Cardiac fibroblast (primary cell): ENCODE data around the gene TBCA.

ENCODE experiments used
- DNase-seq, 2 donors: peaks; one replicate each; pipeline versions ENCODE4 v3.0.0 to v3.0.0-alpha.2; 2010; ENCODE audit warnings: low read depth in 2 of 2
- H3K4me3 ChIP-seq, 2 donors: replicated peaks in 1 of 2; 1 replicate in 1 of 2; 2 replicates in 1 of 2; pipeline ENCODE4 v1.5.1; 2011; ENCODE audit warnings: low read depth in 2 of 2, low read length in 2 of 2, mild to moderate bottlenecking in 2 of 2, moderate library complexity in 1 of 2
- TF ChIP-seq, protein P1 (sequence below): IDR thresholded peaks from one replicate; pipeline ENCODE4 v1.5.1; 2011; ENCODE audit warnings: low read depth, mild to moderate bottlenecking, low read length, inconsistent platforms

The TBCA gene

DNA sequence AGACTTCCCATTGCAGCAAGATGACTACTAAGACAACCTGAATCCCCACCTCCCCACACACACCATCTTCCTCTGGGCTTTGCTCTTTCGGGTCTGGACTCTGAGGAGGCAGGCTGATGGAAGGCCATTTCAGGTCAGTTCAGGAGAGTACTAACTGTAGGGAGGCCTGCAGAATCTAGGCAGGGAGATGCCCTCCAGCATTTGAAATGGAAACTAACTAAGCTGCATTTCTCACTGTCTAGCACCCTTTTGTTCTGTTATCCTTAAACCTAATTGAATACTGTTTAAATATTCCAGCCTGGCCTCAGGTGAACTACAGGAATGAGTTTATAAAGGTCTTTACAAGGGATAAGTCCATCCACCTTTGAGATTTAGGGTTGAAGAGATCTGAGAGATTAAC is 4.9 kb upstream of the TBCA start:
- no peak overlapping the region for H3K4me3 ChIP-seq
- TF ChIP-seq, protein P1, sequence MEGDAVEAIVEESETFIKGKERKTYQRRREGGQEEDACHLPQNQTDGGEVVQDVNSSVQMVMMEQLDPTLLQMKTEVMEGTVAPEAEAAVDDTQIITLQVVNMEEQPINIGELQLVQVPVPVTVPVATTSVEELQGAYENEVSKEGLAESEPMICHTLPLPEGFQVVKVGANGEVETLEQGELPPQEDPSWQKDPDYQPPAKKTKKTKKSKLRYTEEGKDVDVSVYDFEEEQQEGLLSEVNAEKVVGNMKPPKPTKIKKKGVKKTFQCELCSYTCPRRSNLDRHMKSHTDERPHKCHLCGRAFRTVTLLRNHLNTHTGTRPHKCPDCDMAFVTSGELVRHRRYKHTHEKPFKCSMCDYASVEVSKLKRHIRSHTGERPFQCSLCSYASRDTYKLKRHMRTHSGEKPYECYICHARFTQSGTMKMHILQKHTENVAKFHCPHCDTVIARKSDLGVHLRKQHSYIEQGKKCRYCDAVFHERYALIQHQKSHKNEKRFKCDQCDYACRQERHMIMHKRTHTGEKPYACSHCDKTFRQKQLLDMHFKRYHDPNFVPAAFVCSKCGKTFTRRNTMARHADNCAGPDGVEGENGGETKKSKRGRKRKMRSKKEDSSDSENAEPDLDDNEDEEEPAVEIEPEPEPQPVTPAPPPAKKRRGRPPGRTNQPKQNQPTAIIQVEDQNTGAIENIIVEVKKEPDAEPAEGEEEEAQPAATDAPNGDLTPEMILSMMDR: no peak
- DNase-seq: no peak

DNA sequence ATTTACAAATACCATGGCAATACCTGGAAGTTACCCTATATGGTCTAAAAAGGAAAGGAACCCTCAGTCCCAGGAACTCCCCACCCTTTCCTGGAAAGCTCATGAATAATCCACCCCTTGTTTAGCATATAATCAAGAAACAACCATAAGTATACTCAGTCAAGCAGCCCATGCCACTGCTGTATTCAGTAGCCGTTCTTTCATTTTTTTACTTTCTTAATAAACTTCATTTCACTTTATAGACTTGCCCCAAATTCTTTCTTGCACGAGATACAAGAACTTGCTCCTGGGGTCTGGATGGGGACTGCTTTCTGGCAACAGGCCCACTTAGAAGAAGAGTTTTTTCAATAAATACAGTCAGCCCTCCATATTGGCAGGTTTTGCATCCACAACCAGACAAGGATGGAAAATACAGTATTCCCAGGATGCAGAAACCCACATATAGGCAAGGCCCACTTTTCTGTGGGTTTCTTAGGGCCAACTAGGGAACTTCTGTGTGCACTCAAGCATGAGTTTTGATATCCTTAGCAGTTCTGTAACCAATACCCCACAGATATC is 2.8 kb upstream of the TBCA start:
- no peak for DNase-seq
- TF ChIP-seq, protein P1: no peak
- no peak overlapping the region for H3K4me3 ChIP-seq

DNA sequence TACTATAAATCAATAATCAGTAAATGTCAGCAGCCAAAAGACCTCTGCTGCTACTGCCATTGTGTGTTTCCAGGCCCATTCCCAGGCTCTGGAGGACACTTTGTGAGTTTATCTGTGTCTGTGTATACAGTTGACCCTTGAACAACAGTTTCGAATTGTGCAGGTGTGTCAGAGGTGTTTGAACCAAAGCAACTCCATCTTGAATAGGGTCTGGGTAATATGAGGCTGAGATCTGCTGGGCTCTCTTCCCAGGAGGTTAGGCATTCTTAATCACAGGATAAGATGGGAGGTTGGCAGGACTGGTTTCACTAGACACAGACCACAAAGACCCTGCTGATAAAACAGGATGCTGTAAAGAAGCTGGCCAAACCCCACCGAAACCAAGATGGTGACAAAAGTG is 2.3 kb upstream of the TBCA start:
- TF ChIP-seq, protein P1: no peak

DNA sequence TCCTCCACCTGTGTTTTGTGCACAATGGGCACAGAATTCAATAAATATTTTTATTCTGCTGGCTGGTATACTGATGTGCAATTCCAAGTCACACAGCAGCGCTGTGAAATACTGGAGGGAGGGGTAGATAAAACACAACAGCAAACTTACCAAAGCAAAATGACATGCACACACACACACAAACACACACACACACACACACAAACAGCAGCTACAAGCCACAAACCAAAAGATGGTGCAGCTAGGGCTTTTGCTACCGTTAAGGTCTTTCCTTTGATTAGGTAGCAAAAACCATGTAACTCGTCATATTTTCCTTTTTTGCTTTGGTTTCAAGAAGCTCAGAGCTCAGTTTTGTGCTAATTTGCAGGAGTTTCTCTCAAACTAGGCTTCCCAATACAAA is 1.8 kb upstream of the TBCA start:
- no peak overlapping the region for H3K4me3 ChIP-seq
- no peak for DNase-seq
- TF ChIP-seq, protein P1: no peak

More for the DNA sequence above, 2.3 kb upstream of the TBCA start:
- no peak for DNase-seq
- H3K4me3 ChIP-seq: no peak overlapping the region

DNA sequence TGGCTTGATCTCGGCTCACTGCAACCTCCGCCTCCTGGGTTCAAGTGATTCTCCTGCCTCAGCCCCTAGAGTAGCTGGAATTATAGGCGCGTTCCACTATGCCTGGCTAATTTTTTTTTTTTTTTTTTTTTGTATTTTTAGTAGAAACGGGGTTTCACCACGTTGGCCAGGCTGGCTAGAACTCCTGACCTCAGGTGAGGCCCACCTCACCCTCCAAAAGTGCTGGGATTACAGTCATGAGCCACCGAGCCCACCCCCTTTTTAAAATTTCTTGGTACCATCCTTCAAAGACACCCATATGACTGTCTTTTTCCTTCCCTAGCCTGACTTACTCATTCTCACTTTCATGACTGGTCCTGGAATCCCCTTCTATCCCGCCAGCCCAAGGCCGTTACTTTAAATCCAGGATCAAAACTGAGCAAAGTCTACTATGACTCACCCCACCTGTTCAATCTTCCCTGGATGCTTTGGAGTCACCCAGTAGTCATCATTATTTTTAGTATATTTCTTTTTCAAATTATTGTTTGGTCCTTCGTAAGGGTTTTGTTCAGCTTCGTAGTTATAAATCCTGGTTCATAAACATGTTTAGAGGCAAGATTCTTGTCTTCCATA is 1.2 kb upstream of the TBCA start:
- TF ChIP-seq, protein P1: no peak
- no peak overlapping the region for H3K4me3 ChIP-seq
- no peak for DNase-seq

DNA sequence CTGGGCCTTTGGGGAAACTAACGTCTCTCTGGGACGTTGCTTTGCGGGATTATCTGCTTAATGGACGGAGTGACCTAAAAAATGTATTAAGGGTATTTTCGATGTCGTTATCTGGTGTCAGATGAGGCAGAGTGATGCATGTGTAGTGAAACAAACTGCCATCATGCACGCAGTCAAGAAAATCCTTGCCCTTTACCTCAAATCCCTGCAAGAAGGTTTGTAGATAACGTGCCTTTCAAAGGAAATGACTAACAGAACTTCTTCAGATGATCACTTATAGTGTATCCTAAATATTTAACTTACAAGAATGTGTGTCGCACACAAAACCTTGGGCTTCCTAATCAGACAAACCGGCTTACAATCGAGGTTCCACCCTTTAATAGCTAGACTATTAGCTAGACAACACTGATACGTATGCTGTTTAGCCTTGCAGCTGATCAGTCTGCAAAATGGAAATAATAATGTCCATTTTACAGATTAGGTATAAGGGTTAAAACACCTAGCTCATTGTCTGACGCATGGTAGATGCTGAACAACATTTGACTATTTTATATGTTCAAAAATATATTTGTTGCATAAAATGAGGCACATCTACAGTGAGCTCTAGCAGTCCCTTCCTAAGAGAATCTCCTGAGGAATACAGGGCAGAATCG is 541 bp upstream of the TBCA start:
- peak overlapping the region; percentile 46 to 66 for H3K4me3 ChIP-seq
- DNase-seq: no peak
- TF ChIP-seq, protein P1: no peak
